CD4-positive, CD25-positive, alpha-beta regulatory T cell (primary cell): ENCODE data around the gene OST4. TPM values are rescaled to one million over a fixed set of nuclear protein-coding genes. Genes with fewer than 3 reads are reported as not detected.

Experiments
- ATAC-seq, 2 donors: fragments of 150-1000 bp; cut with Tn5 transposase; one replicate each; pipeline ENCODE4 v1.10.0; 2021; ENCODE audit warnings: low read depth in 2 of 2, moderate number of reproducible peaks in 2 of 2, moderate library complexity in 1 of 2
- DNase-seq, 3 donors: peaks; one replicate each; pipeline versions ENCODE4 v3.0.0 to v3.0.0-alpha.2; 2012 to 2022; ENCODE audit warnings: mixed read lengths in 1 of 3
- H3K27ac ChIP-seq: one replicate; pipeline ENCODE4 v1.7.0; 2013; ENCODE audit warnings: mild to moderate bottlenecking, low read length; ENCODE audit not compliant: insufficient read depth, poor library complexity, severe bottlenecking
- H3K27me3 ChIP-seq: one replicate; pipeline ENCODE4 v1.7.0; 2013; ENCODE audit warnings: low read length; ENCODE audit not compliant: control insufficient read depth, insufficient read depth
- H3K36me3 ChIP-seq: one replicate; pipeline ENCODE4 v1.7.0; 2013; ENCODE audit warnings: mild to moderate bottlenecking, low read length, moderate library complexity; ENCODE audit not compliant: control insufficient read depth, insufficient read depth
- H3K4me1 ChIP-seq: 2 replicates; pipeline ENCODE4 v1.7.0; 2013; ENCODE audit warnings: mild to moderate bottlenecking, low read length; ENCODE audit not compliant: insufficient read depth, control insufficient read depth, poor library complexity, severe bottlenecking
- H3K4me3 ChIP-seq: one replicate; pipeline ENCODE4 v1.7.0; 2013; ENCODE audit warnings: low read depth, mild to moderate bottlenecking, low read length, moderate library complexity
- H3K9me3 ChIP-seq, 2 experiments: 1 replicate in 1 of 2; 2 replicates in 1 of 2; pipeline ENCODE4 v1.7.0; 2013; ENCODE audit warnings: low read length in 2 of 2, mild to moderate bottlenecking in 1 of 2, moderate library complexity in 1 of 2; ENCODE audit not compliant: control insufficient read depth in 2 of 2
- H3K27ac Mint-ChIP-seq, 3 donors: one replicate each; pipeline ENCODE4 v1.8.0; 2020 to 2022; ENCODE audit warnings: mild to moderate bottlenecking in 3 of 3, mixed read lengths in 3 of 3, moderate library complexity in 2 of 3
- H3K27me3 Mint-ChIP-seq: one replicate; pipeline ENCODE4 v1.8.0; 2022; ENCODE audit warnings: mild to moderate bottlenecking, mixed read lengths
- H3K36me3 Mint-ChIP-seq: one replicate; pipeline ENCODE4 v1.8.0; 2020; ENCODE audit warnings: mixed read lengths
- H3K4me1 Mint-ChIP-seq, 4 donors: one replicate each; pipeline ENCODE4 v1.8.0; 2020 to 2022; ENCODE audit warnings: mixed read lengths in 4 of 4, mild to moderate bottlenecking in 1 of 4
- H3K4me3 Mint-ChIP-seq, 4 donors: one replicate each; pipeline ENCODE4 v1.8.0; 2020 to 2022; ENCODE audit warnings: mild to moderate bottlenecking in 4 of 4, mixed read lengths in 4 of 4, moderate library complexity in 3 of 4
- H3K9me3 Mint-ChIP-seq, 7 donors: one replicate each; pipeline ENCODE4 v1.8.0; 2020 to 2022; ENCODE audit warnings: mixed read lengths in 7 of 7, mild to moderate bottlenecking in 3 of 7, moderate library complexity in 2 of 7
- polyA plus RNA-seq, 4 donors: library from polyadenylated mRNA; unstranded; fragments of 300-500 nt; fragmentation: Illumina TruSeq; gene quantifications; one replicate each; pipeline ENCODE4 v1.2.3, GENCODE V29; 2021
- total RNA-seq: library from RNA; stranded (reverse); gene quantifications from one replicate; pipeline ENCODE4 v1.2.3, GENCODE V29; 2022

OST4 gene
- total and polyA plus RNA-seq, 5 donors from 2014 or later: 279 to 1,033 (median 867) TPM

DNA sequence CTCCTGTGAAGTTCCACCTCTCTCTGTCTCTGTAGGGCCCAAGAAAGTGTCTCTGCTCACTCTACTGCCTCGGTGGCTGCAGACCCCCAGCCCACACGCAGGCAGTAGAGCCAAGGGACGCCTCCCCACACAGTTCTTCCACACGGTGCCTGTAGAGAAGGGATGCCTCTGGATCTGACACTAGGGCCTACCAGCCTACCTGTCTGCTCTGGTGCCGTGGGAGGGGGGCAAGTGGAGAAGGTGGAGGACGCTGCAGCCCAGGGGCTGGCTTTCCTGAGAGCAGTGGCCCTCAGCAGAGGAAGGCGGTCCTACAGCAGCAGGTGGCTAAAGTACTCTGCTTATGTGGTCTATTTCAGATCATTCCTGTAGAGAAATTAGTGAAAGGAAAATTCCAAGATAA lies 47.7 kb downstream of the OST4 start:
- DNase-seq: no peak
- H3K27me3 ChIP-seq: no peaks in the 10 kb centered on the region
- Mint-ChIP-seq H3K4me1 (no peaks in the 10 kb centered on the region), H3K27me3 (no peaks in the 10 kb centered on the region), H3K27ac (no peak overlapping the region), H3K4me3 (no peak overlapping the region), H3K9me3 (no peaks in the 10 kb centered on the region), H3K36me3 (peaks cover 7% of the 10 kb centered on the region)
- no peaks in the 10 kb centered on the region for H3K9me3 ChIP-seq
- H3K36me3 ChIP-seq: peaks cover 4% of the 10 kb centered on the region
- no peaks in the 10 kb centered on the region for H3K4me1 ChIP-seq
- H3K27ac ChIP-seq: no peak overlapping the region
- no peak for ATAC-seq
- no peak overlapping the region for H3K4me3 ChIP-seq

DNA sequence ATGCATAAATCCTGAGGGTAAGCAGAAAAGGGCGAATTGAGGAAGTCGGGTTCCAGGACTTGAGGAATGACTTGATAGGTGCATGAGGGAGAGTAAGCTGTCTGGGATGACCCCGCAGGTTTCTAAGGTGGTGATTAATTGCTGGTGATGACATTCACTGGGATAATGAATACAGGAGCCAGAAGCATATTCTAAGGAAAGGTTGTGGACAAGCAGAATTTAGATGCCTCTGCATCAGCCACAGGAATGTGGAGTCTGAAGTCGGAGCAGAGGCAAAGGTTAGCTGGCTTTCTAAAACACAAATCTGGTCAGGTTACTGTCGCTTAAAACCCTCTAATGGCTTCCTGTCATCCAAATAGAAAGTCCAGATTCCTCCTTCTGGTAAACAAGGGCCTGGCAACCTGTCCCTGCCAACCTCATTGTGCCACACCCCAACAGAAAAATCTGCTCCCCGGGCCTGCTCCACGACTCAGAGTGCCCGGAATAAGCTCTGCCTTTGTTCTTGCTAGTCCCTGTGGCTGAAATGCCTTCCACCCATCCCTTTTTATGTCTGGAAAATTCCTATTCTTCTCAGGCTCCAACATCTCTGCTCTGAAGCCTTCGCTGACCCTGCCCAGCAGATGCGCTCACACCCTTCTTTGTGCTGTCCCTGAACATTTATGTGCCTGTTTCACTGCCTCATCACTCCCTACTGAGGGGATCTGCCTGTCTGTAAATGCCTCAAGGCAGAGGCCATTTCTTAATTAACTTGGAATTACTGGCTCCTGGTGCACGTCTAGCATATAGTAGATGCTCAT lies 50.0 kb downstream of the OST4 start:
- H3K36me3 ChIP-seq: peaks cover 4% of the 10 kb centered on the region
- H3K27ac ChIP-seq: no peak overlapping the region
- H3K9me3 ChIP-seq: no peaks in the 10 kb centered on the region
- no peak overlapping the region for H3K4me3 Mint-ChIP-seq
- peaks cover 7% of the 10 kb centered on the region for H3K36me3 Mint-ChIP-seq
- H3K9me3 Mint-ChIP-seq: no peaks in the 10 kb centered on the region
- H3K27ac Mint-ChIP-seq: peak overlapping the region in 1 of 3 donors; percentile 38
- H3K27me3 Mint-ChIP-seq: no peaks in the 10 kb centered on the region
- H3K4me1 Mint-ChIP-seq: no peaks in the 10 kb centered on the region
- ATAC-seq (no peak), DNase-seq (no peak)
- no peaks in the 10 kb centered on the region for H3K27me3 ChIP-seq
- H3K4me1 ChIP-seq: no peaks in the 10 kb centered on the region
- no peak overlapping the region for H3K4me3 ChIP-seq

Other genes with a start within 250 kb of the OST4 start
- gene DPYSL5, start 223.5 kb downstream of the OST4 start, total RNA-seq: not detected
- gene DPYSL5, start 223.5 kb downstream of the OST4 start, polyA plus RNA-seq: not detected
- 1.7 TPM for gene MAPRE3, start 101.0 kb downstream of the OST4 start, total RNA-seq
- under 1 TPM; 0.38 to 0.92 (median 0.63) TPM for gene MAPRE3, start 101.0 kb downstream of the OST4 start, polyA plus RNA-seq
- gene TMEM214, start 38.7 kb downstream of the OST4 start, total RNA-seq: 43.3 TPM
- gene TMEM214, start 38.7 kb downstream of the OST4 start, polyA plus RNA-seq: 10 to 100 TPM; 17.6 to 21.9 (median 20.3) TPM
- 9.5 TPM for gene AGBL5, start 20.0 kb downstream of the OST4 start, total RNA-seq
- 10 to 100 TPM in 1 of 4 donors, 1 to 10 TPM in 3; 8.9 to 11.3 (median 9.2) TPM for gene AGBL5, start 20.0 kb downstream of the OST4 start, polyA plus RNA-seq
- gene EMILIN1, start 7.0 kb upstream of the OST4 start, total RNA-seq: 0.22 TPM
- gene EMILIN1, start 7.0 kb upstream of the OST4 start, polyA plus RNA-seq: 1 to 10 TPM in 2 of 4 donors, under 1 TPM in 2; 0.33 to 1.5 (median 0.94) TPM
- gene KHK, start 15.1 kb upstream of the OST4 start, total RNA-seq: 5.3 TPM
- gene KHK, start 15.1 kb upstream of the OST4 start, polyA plus RNA-seq: 1 to 10 TPM; 3.4 to 6.6 (median 6.0) TPM
- gene CGREF1, start 47.5 kb upstream of the OST4 start, total RNA-seq: not detected
- gene CGREF1, start 47.5 kb upstream of the OST4 start, polyA plus RNA-seq: under 1 TPM in 1 of 4 donors, not detected in 3; 0.20 TPM
- 0.89 TPM for gene ABHD1, start 52.2 kb upstream of the OST4 start, total RNA-seq
- gene ABHD1, start 52.2 kb upstream of the OST4 start, polyA plus RNA-seq: 1 to 10 TPM in 2 of 4 donors, under 1 TPM in 2; 0.21 to 1.7 (median 0.98) TPM
- 22.3 TPM for gene PREB, start 63.0 kb upstream of the OST4 start, total RNA-seq
- 10 to 100 TPM; 60.3 to 90.7 (median 71.1) TPM for gene PREB, start 63.0 kb upstream of the OST4 start, polyA plus RNA-seq
- gene PRR30, start 67.8 kb upstream of the OST4 start, total RNA-seq: not detected
- gene PRR30, start 67.8 kb upstream of the OST4 start, polyA plus RNA-seq: not detected
- not detected for gene TCF23, start 77.3 kb upstream of the OST4 start, total RNA-seq
- gene TCF23, start 77.3 kb upstream of the OST4 start, polyA plus RNA-seq: not detected
- gene ATRAID, start 140.4 kb upstream of the OST4 start, total RNA-seq: 77.3 TPM
- 100 to 1,000 TPM; 338 to 375 (median 359) TPM for gene ATRAID, start 140.4 kb upstream of the OST4 start, polyA plus RNA-seq
- gene SLC5A6, start 140.6 kb upstream of the OST4 start, total RNA-seq: 154 TPM
- gene SLC5A6, start 140.6 kb upstream of the OST4 start, polyA plus RNA-seq: 10 to 100 TPM; 15.5 to 18.5 (median 17.0) TPM
- gene CAD, start 145.7 kb upstream of the OST4 start, total RNA-seq: 27.4 TPM
- gene CAD, start 145.7 kb upstream of the OST4 start, polyA plus RNA-seq: 10 to 100 TPM; 12.2 to 18.4 (median 13.8) TPM
- gene SLC30A3, start 191.4 kb upstream of the OST4 start, total RNA-seq: 0.10 TPM
- gene SLC30A3, start 191.4 kb upstream of the OST4 start, polyA plus RNA-seq: under 1 TPM in 1 of 4 donors, not detected in 3; 0.05 TPM
- gene DNAJC5G, start 203.8 kb upstream of the OST4 start, total RNA-seq: not detected
- gene DNAJC5G, start 203.8 kb upstream of the OST4 start, polyA plus RNA-seq: not detected
- not detected for gene TRIM54, start 210.8 kb upstream of the OST4 start, total RNA-seq
- gene TRIM54, start 210.8 kb upstream of the OST4 start, polyA plus RNA-seq: under 1 TPM in 1 of 4 donors, not detected in 3; 0.10 TPM
- 2.2 TPM for gene UCN, start 236.8 kb upstream of the OST4 start, total RNA-seq
- under 1 TPM in 3 of 4 donors, not detected in 1; 0.24 to 0.79 (median 0.32) TPM for gene UCN, start 236.8 kb upstream of the OST4 start, polyA plus RNA-seq